Lower lobe of right lung (tissue), 2 donors: Measurements from ENCODE around the gene RPL32. TPM values are rescaled to one million over a fixed set of nuclear protein-coding genes. Genes with fewer than 3 reads are reported as not detected.

Experiments used
- ATAC-seq, 2 donors: fragments of 200-7000 bp; cut with Tn5 transposase; one replicate each; pipeline ENCODE4 v1.9.1; 2020 to 2022; ENCODE audit warnings: mild to moderate bottlenecking in 2 of 2, moderate library complexity in 2 of 2
- DNase-seq: peaks from one replicate; pipeline ENCODE4 v3.0.0-alpha.2; 2020
- H3K27ac ChIP-seq: fragments of 200-600 bp; one replicate; pipeline ENCODE4 v1.8.0; 2022
- H3K27me3 ChIP-seq: fragments of 200-600 bp; one replicate; pipeline ENCODE4 v1.8.0; 2022; ENCODE audit warnings: low read depth
- H3K36me3 ChIP-seq: fragments of 200-600 bp; one replicate; pipeline ENCODE4 v1.8.0; 2022; ENCODE audit warnings: mild to moderate bottlenecking
- H3K4me1 ChIP-seq: fragments of 200-600 bp; one replicate; pipeline ENCODE4 v1.8.0; 2022
- H3K4me3 ChIP-seq: fragments of 200-600 bp; one replicate; pipeline ENCODE4 v1.8.0; 2022; ENCODE audit warnings: mild to moderate bottlenecking
- H3K9me3 ChIP-seq: fragments of 200-600 bp; one replicate; pipeline ENCODE4 v1.8.0; 2022
- CTCF ChIP-seq: fragments of 200-600 bp; IDR thresholded peaks from one replicate; pipeline ENCODE4 v1.8.0; 2022; ENCODE audit warnings: antibody characterized with exemption, mild to moderate bottlenecking
- intact Hi-C: fragments of 100-400 bp; cut with DNase I; formaldehyde crosslinking; loops from one replicate; pipeline ENCODE4 v1.11.0; 2022
- total RNA-seq: library from RNA; stranded (reverse); fragmentation: NEBNext Ultra II Directional; extraction: Animal tissue kit (Norgen Biotek cat#: 25700); gene quantifications from one replicate; pipeline ENCODE4 v1.2.1, GENCODE V29; 2021
- donor health status: DM: no; HTN: yes; CAD: no; lungs with severe emphysema.

Gene RPL32
- total RNA-seq, 1 donor from 2014 or later: 1,243 TPM

GRCh38 chr3:12869035-12869621 lies 27.8 kb upstream of the RPL32 start:
- H3K4me1 ChIP-seq: peaks cover 15% of the 10 kb centered on the region
- H3K27ac ChIP-seq: no peak overlapping the region
- TF ChIP-seq CTCF: no peak
- H3K9me3 ChIP-seq: no peaks in the 10 kb centered on the region
- peak overlapping the region; percentile 45 for H3K4me3 ChIP-seq
- H3K36me3 ChIP-seq: no peaks in the 10 kb centered on the region
- peaks cover 5% of the 10 kb centered on the region for H3K27me3 ChIP-seq
- peak; percentile 76 for DNase-seq
- peak; percentile 70 to 85 for ATAC-seq
- intact Hi-C loops: no loop called here

- H3K9me3 ChIP-seq: no peaks in the 10 kb centered on the region
- TF ChIP-seq CTCF: peak; percentile 91
- DNase-seq (peak; percentile 90), ATAC-seq (peak; percentile 94 to 95)
- H3K4me1 ChIP-seq: peaks cover 15% of the 10 kb centered on the region
- peak overlapping the region; percentile 45 for H3K4me3 ChIP-seq
- H3K27me3 ChIP-seq: peaks cover 5% of the 10 kb centered on the region
- intact Hi-C loops: no loop called here
- no peaks in the 10 kb centered on the region for H3K36me3 ChIP-seq
- H3K27ac ChIP-seq: no peak overlapping the region
Observed at GRCh38 chr3:12868039-12869034, 27.0 kb upstream of the RPL32 start.

GRCh38 chr3:12866836-12867235 lies 25.5 kb upstream of the RPL32 start:
- Histone ChIP-seq H3K27ac (no peak overlapping the region), H3K4me1 (peaks cover 15% of the 10 kb centered on the region), H3K27me3 (peaks cover 5% of the 10 kb centered on the region), H3K36me3 (no peaks in the 10 kb centered on the region), H3K9me3 (no peaks in the 10 kb centered on the region), H3K4me3 (no peak overlapping the region)
- ATAC-seq (no peak), DNase-seq (no peak)
- intact Hi-C loops: no loop called here
- TF ChIP-seq CTCF: no peak

- no peaks in the 10 kb centered on the region for H3K9me3 ChIP-seq
- no peak for DNase-seq
- intact Hi-C loops: no loop called here
- H3K27me3 ChIP-seq: peaks cover 5% of the 10 kb centered on the region
- no peak for TF ChIP-seq CTCF
- no peak overlapping the region for H3K27ac ChIP-seq
- ATAC-seq: no peak
- H3K36me3 ChIP-seq: no peaks in the 10 kb centered on the region
- H3K4me3 ChIP-seq: no peak overlapping the region
- H3K4me1 ChIP-seq: peaks cover 15% of the 10 kb centered on the region
Observed at GRCh38 chr3:12865271-12865670, 23.9 kb upstream of the RPL32 start.

- ATAC-seq: no peak
Observed at GRCh38 chr3:12862387-12862786, 21.0 kb upstream of the RPL32 start.

More at GRCh38 chr3:12862387-12862786, 21.0 kb upstream of the RPL32 start:
- intact Hi-C loops: no loop called here
- no peak for DNase-seq
- no peak for TF ChIP-seq CTCF
- Histone ChIP-seq H3K36me3 (no peaks in the 10 kb centered on the region), H3K27ac (no peak overlapping the region), H3K4me3 (no peak overlapping the region), H3K4me1 (no peaks in the 10 kb centered on the region), H3K27me3 (no peaks in the 10 kb centered on the region), H3K9me3 (no peaks in the 10 kb centered on the region)
